ENCODE data around the gene LDB2.

LDB2 gene

GRCh38 chr4:16694173-16694883 lies 204.1 kb downstream of the LDB2 start:
- Histone ChIP-seq H3K27ac (ENCODE audit: low read depth in 2 of 2, low read length in 2 of 2) (no peak overlapping the region), H3K9ac (ENCODE audit: low read depth in 1 of 2, low read length in 2 of 2) (no peak overlapping the region), H3K4me3 (ENCODE audit: low read length in 2 of 2) (no peak overlapping the region), H3K36me3 (ENCODE audit: control insufficient read depth in 2 of 2, insufficient read depth in 2 of 2, low read length in 2 of 2) (no peaks in the 10 kb centered on the region), H3K9me3 (ENCODE audit: control insufficient read depth in 2 of 2, low read length in 2 of 2) (no peaks in the 10 kb centered on the region), H3K27me3 (ENCODE audit: control insufficient read depth in 2 of 2, insufficient read depth in 2 of 2, low read length in 2 of 2) (no peaks in the 10 kb centered on the region), H3K4me1 (ENCODE audit: control insufficient read depth in 2 of 2, insufficient read depth in 2 of 2, low read length in 2 of 2) (no peaks in the 10 kb centered on the region)

- H3K27me3 ChIP-seq (ENCODE audit: control insufficient read depth in 2 of 2, insufficient read depth in 2 of 2, low read length in 2 of 2): no peaks in the 10 kb centered on the region
- no peak overlapping the region for H3K4me3 ChIP-seq (ENCODE audit: low read length in 2 of 2)
- no peaks in the 10 kb centered on the region for H3K9me3 ChIP-seq (ENCODE audit: control insufficient read depth in 2 of 2, low read length in 2 of 2)
- H3K4me1 ChIP-seq (ENCODE audit: control insufficient read depth in 2 of 2, insufficient read depth in 2 of 2, low read length in 2 of 2): no peaks in the 10 kb centered on the region
- no peaks in the 10 kb centered on the region for H3K36me3 ChIP-seq (ENCODE audit: control insufficient read depth in 2 of 2, insufficient read depth in 2 of 2, low read length in 2 of 2)
- H3K27ac ChIP-seq (ENCODE audit: low read depth in 2 of 2, low read length in 2 of 2): no peak overlapping the region
- no peak overlapping the region for H3K9ac ChIP-seq (ENCODE audit: low read depth in 1 of 2, low read length in 2 of 2)
These were observed 204.8 kb downstream of the LDB2 start for GRCh38 chr4:16693641-16694040.

GRCh38 chr4:16692961-16693506 lies 205.4 kb downstream of the LDB2 start:
- no peak overlapping the region for H3K27ac ChIP-seq (ENCODE audit: low read depth in 2 of 2, low read length in 2 of 2)
- H3K4me1 ChIP-seq (ENCODE audit: control insufficient read depth in 2 of 2, insufficient read depth in 2 of 2, low read length in 2 of 2): no peaks in the 10 kb centered on the region
- no peak overlapping the region for H3K4me3 ChIP-seq (ENCODE audit: low read length in 2 of 2)
- no peaks in the 10 kb centered on the region for H3K9me3 ChIP-seq (ENCODE audit: control insufficient read depth in 2 of 2, low read length in 2 of 2)
- no peaks in the 10 kb centered on the region for H3K36me3 ChIP-seq (ENCODE audit: control insufficient read depth in 2 of 2, insufficient read depth in 2 of 2, low read length in 2 of 2)
- H3K9ac ChIP-seq (ENCODE audit: low read depth in 1 of 2, low read length in 2 of 2): no peak overlapping the region
- no peaks in the 10 kb centered on the region for H3K27me3 ChIP-seq (ENCODE audit: control insufficient read depth in 2 of 2, insufficient read depth in 2 of 2, low read length in 2 of 2)

- Histone ChIP-seq H3K27me3 (ENCODE audit: control insufficient read depth in 2 of 2, insufficient read depth in 2 of 2, low read length in 2 of 2) (no peaks in the 10 kb centered on the region), H3K9me3 (ENCODE audit: control insufficient read depth in 2 of 2, low read length in 2 of 2) (no peaks in the 10 kb centered on the region), H3K4me1 (ENCODE audit: control insufficient read depth in 2 of 2, insufficient read depth in 2 of 2, low read length in 2 of 2) (no peaks in the 10 kb centered on the region), H3K4me3 (ENCODE audit: low read length in 2 of 2) (no peak overlapping the region), H3K27ac (ENCODE audit: low read depth in 2 of 2, low read length in 2 of 2) (no peak overlapping the region), H3K36me3 (ENCODE audit: control insufficient read depth in 2 of 2, insufficient read depth in 2 of 2, low read length in 2 of 2) (no peaks in the 10 kb centered on the region), H3K9ac (ENCODE audit: low read depth in 1 of 2, low read length in 2 of 2) (no peak overlapping the region)
These were observed 205.9 kb downstream of the LDB2 start for GRCh38 chr4:16692524-16692923.

GRCh38 chr4:16692046-16692445 lies 206.4 kb downstream of the LDB2 start:
- Histone ChIP-seq H3K9me3 (ENCODE audit: control insufficient read depth in 2 of 2, low read length in 2 of 2) (no peaks in the 10 kb centered on the region), H3K9ac (ENCODE audit: low read depth in 1 of 2, low read length in 2 of 2) (no peak overlapping the region), H3K4me3 (ENCODE audit: low read length in 2 of 2) (no peak overlapping the region), H3K27me3 (ENCODE audit: control insufficient read depth in 2 of 2, insufficient read depth in 2 of 2, low read length in 2 of 2) (no peaks in the 10 kb centered on the region), H3K4me1 (ENCODE audit: control insufficient read depth in 2 of 2, insufficient read depth in 2 of 2, low read length in 2 of 2) (no peaks in the 10 kb centered on the region), H3K36me3 (ENCODE audit: control insufficient read depth in 2 of 2, insufficient read depth in 2 of 2, low read length in 2 of 2) (no peaks in the 10 kb centered on the region), H3K27ac (ENCODE audit: low read depth in 2 of 2, low read length in 2 of 2) (no peak overlapping the region)

GRCh38 chr4:16691450-16691849 lies 207.0 kb downstream of the LDB2 start:
- Histone ChIP-seq H3K27me3 (ENCODE audit: control insufficient read depth in 2 of 2, insufficient read depth in 2 of 2, low read length in 2 of 2) (no peaks in the 10 kb centered on the region), H3K27ac (ENCODE audit: low read depth in 2 of 2, low read length in 2 of 2) (no peak overlapping the region), H3K4me3 (ENCODE audit: low read length in 2 of 2) (no peak overlapping the region), H3K4me1 (ENCODE audit: control insufficient read depth in 2 of 2, insufficient read depth in 2 of 2, low read length in 2 of 2) (no peaks in the 10 kb centered on the region), H3K9me3 (ENCODE audit: control insufficient read depth in 2 of 2, low read length in 2 of 2) (no peaks in the 10 kb centered on the region), H3K9ac (ENCODE audit: low read depth in 1 of 2, low read length in 2 of 2) (no peak overlapping the region), H3K36me3 (ENCODE audit: control insufficient read depth in 2 of 2, insufficient read depth in 2 of 2, low read length in 2 of 2) (no peaks in the 10 kb centered on the region)

- Histone ChIP-seq H3K27me3 (ENCODE audit: control insufficient read depth in 2 of 2, insufficient read depth in 2 of 2, low read length in 2 of 2) (no peaks in the 10 kb centered on the region), H3K4me3 (ENCODE audit: low read length in 2 of 2) (no peak overlapping the region), H3K27ac (ENCODE audit: low read depth in 2 of 2, low read length in 2 of 2) (no peak overlapping the region)
These were observed 210.6 kb downstream of the LDB2 start for GRCh38 chr4:16687845-16688244.

GRCh38 chr4:16687011-16687410 lies 211.4 kb downstream of the LDB2 start:
- Histone ChIP-seq H3K4me3 (ENCODE audit: low read length in 2 of 2) (no peak overlapping the region), H3K27ac (ENCODE audit: low read depth in 2 of 2, low read length in 2 of 2) (no peak overlapping the region), H3K9me3 (ENCODE audit: control insufficient read depth in 2 of 2, low read length in 2 of 2) (no peaks in the 10 kb centered on the region), H3K36me3 (ENCODE audit: control insufficient read depth in 2 of 2, insufficient read depth in 2 of 2, low read length in 2 of 2) (no peaks in the 10 kb centered on the region), H3K4me1 (ENCODE audit: control insufficient read depth in 2 of 2, insufficient read depth in 2 of 2, low read length in 2 of 2) (no peaks in the 10 kb centered on the region), H3K27me3 (ENCODE audit: control insufficient read depth in 2 of 2, insufficient read depth in 2 of 2, low read length in 2 of 2) (no peaks in the 10 kb centered on the region), H3K9ac (ENCODE audit: low read depth in 1 of 2, low read length in 2 of 2) (no peak overlapping the region)

More at GRCh38 chr4:16687845-16688244, 210.6 kb downstream of the LDB2 start:
- Histone ChIP-seq H3K36me3 (ENCODE audit: control insufficient read depth in 2 of 2, insufficient read depth in 2 of 2, low read length in 2 of 2) (no peaks in the 10 kb centered on the region), H3K9me3 (ENCODE audit: control insufficient read depth in 2 of 2, low read length in 2 of 2) (no peaks in the 10 kb centered on the region), H3K4me1 (ENCODE audit: control insufficient read depth in 2 of 2, insufficient read depth in 2 of 2, low read length in 2 of 2) (no peaks in the 10 kb centered on the region), H3K9ac (ENCODE audit: low read depth in 1 of 2, low read length in 2 of 2) (no peak overlapping the region)

- no peaks in the 10 kb centered on the region for H3K4me1 ChIP-seq (ENCODE audit: control insufficient read depth in 2 of 2, insufficient read depth in 2 of 2, low read length in 2 of 2)
- no peaks in the 10 kb centered on the region for H3K27me3 ChIP-seq (ENCODE audit: control insufficient read depth in 2 of 2, insufficient read depth in 2 of 2, low read length in 2 of 2)
- no peaks in the 10 kb centered on the region for H3K9me3 ChIP-seq (ENCODE audit: control insufficient read depth in 2 of 2, low read length in 2 of 2)
- H3K9ac ChIP-seq (ENCODE audit: low read depth in 1 of 2, low read length in 2 of 2): no peak overlapping the region
- no peak overlapping the region for H3K4me3 ChIP-seq (ENCODE audit: low read length in 2 of 2)
- no peaks in the 10 kb centered on the region for H3K36me3 ChIP-seq (ENCODE audit: control insufficient read depth in 2 of 2, insufficient read depth in 2 of 2, low read length in 2 of 2)
- no peak overlapping the region for H3K27ac ChIP-seq (ENCODE audit: low read depth in 2 of 2, low read length in 2 of 2)
These were observed 212.2 kb downstream of the LDB2 start for GRCh38 chr4:16686195-16686594.

- Histone ChIP-seq H3K27ac (ENCODE audit: low read depth in 2 of 2, low read length in 2 of 2) (no peak overlapping the region), H3K4me3 (ENCODE audit: low read length in 2 of 2) (no peak overlapping the region)
These were observed 212.9 kb downstream of the LDB2 start for GRCh38 chr4:16685536-16685935.

More at GRCh38 chr4:16685536-16685935, 212.9 kb downstream of the LDB2 start:
- Histone ChIP-seq H3K9me3 (ENCODE audit: control insufficient read depth in 2 of 2, low read length in 2 of 2) (no peaks in the 10 kb centered on the region), H3K4me1 (ENCODE audit: control insufficient read depth in 2 of 2, insufficient read depth in 2 of 2, low read length in 2 of 2) (no peaks in the 10 kb centered on the region), H3K36me3 (ENCODE audit: control insufficient read depth in 2 of 2, insufficient read depth in 2 of 2, low read length in 2 of 2) (no peaks in the 10 kb centered on the region), H3K9ac (ENCODE audit: low read depth in 1 of 2, low read length in 2 of 2) (no peak overlapping the region), H3K27me3 (ENCODE audit: control insufficient read depth in 2 of 2, insufficient read depth in 2 of 2, low read length in 2 of 2) (no peaks in the 10 kb centered on the region)

All from mucosa of rectum (tissue), 2 donors.